ENCODE data around the gene CACNA1I.

GRCh38 chr22:39718206-39718605, 147.7 kb downstream of the CACNA1I start:
- no peak for TF ChIP-seq POLR2A (IDR thresholded peaks at IDR 0.05; ENCODE audit: low read depth, low read length)
- TF ChIP-seq POLR2AphosphoS5 (IDR thresholded peaks at IDR 0.05; ENCODE audit: low read depth, low read length): no peak
- no peak for TF ChIP-seq TAF1 (IDR thresholded peaks at IDR 0.05; ENCODE audit: borderline replicate concordance, low read depth, low read length)
